ENCODE measurements around the gene ERV3-1.

- TF ChIP-seq CTCF (IDR thresholded peaks at IDR 0.05; ENCODE audit: low read depth, low read length) (no peak), EZH2phosphoT487 (IDR thresholded peaks at IDR 0.05; ENCODE audit: low read depth) (no peak)
Observed at GRCh38 chr7:64965594-64965993, 40.9 kb downstream of the ERV3-1 start.
